Activated naive CD8-positive, alpha-beta T cell treated with anti-CD3 and anti-CD28 coated beads, Interleukin-2, amount 10 ng/mL, durations not matched to agents 7 days and 5 days (primary cell): ENCODE data around the gene AKR7A2. TPM values are rescaled to one million over a fixed set of nuclear protein-coding genes. Genes with fewer than 3 reads are reported as not detected.

ENCODE experiments used
- ATAC-seq: fragments of 150-1000 bp; cut with Tn5 transposase; one replicate; pipeline ENCODE4 v1.10.0; 2021; ENCODE audit warnings: low read depth, moderate library complexity
- POLR2A ChIA-PET: fragments of 350-600 bp; sonication (Branson Sonifier 250); formaldehyde crosslinking; loops from one replicate; lab custom pipeline; 2021; ENCODE audit warnings: antibody characterized with exemption; lab: Charles Lee
- DNase-seq: peaks from one replicate; pipeline ENCODE4 v3.0.0; 2021
- H3K27ac Mint-ChIP-seq: one replicate; pipeline ENCODE4 v1.8.0; 2022; ENCODE audit warnings: mild to moderate bottlenecking, mixed read lengths
- H3K27me3 Mint-ChIP-seq: one replicate; pipeline ENCODE4 v1.8.0; 2022; ENCODE audit warnings: mild to moderate bottlenecking, moderate library complexity, mixed read lengths
- H3K36me3 Mint-ChIP-seq: one replicate; pipeline ENCODE4 v1.8.0; 2021; ENCODE audit warnings: mild to moderate bottlenecking, mixed read lengths
- H3K4me1 Mint-ChIP-seq: one replicate; pipeline ENCODE4 v1.8.0; 2021; ENCODE audit warnings: mixed read lengths
- H3K4me3 Mint-ChIP-seq: one replicate; pipeline ENCODE4 v1.8.0; 2022; ENCODE audit warnings: mild to moderate bottlenecking, moderate library complexity, mixed read lengths
- H3K9me3 Mint-ChIP-seq: one replicate; pipeline ENCODE4 v1.8.0; 2021; ENCODE audit warnings: mixed read lengths
- total RNA-seq, 2 experiments: library from RNA; stranded (reverse); gene quantifications; one replicate each; pipeline ENCODE4 v1.2.3, GENCODE V29; 2021

Gene AKR7A2
- total RNA-seq, 2 experiments from 2014 or later, result 48.5 to 49.6 TPM

DNA sequence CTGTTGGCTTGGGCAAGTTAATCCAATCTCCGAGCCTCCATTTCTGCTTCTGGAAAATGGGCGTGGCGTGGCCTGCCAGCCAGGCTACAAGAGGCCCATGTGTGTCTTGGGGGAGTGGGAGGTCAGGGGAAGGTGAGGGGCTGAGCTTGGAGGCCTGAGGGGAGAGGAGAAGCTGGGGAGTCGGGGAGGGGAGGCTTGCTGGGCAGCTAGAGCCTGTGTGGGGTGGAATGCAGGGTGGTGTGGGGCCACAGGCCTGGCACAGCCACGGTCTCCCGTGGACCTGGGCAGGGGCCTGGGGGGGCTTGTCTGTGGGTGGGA lies 14.8 kb upstream of the AKR7A2 start:
- Mint-ChIP-seq H3K27me3 (no peaks in the 10 kb centered on the region), H3K36me3 (no peaks in the 10 kb centered on the region), H3K9me3 (no peaks in the 10 kb centered on the region), H3K4me3 (no peak overlapping the region), H3K27ac (no peak overlapping the region), H3K4me1 (no peaks in the 10 kb centered on the region)
- ATAC-seq (no peak), DNase-seq (no peak)
- POLR2A ChIA-PET, result no interaction called here

DNA sequence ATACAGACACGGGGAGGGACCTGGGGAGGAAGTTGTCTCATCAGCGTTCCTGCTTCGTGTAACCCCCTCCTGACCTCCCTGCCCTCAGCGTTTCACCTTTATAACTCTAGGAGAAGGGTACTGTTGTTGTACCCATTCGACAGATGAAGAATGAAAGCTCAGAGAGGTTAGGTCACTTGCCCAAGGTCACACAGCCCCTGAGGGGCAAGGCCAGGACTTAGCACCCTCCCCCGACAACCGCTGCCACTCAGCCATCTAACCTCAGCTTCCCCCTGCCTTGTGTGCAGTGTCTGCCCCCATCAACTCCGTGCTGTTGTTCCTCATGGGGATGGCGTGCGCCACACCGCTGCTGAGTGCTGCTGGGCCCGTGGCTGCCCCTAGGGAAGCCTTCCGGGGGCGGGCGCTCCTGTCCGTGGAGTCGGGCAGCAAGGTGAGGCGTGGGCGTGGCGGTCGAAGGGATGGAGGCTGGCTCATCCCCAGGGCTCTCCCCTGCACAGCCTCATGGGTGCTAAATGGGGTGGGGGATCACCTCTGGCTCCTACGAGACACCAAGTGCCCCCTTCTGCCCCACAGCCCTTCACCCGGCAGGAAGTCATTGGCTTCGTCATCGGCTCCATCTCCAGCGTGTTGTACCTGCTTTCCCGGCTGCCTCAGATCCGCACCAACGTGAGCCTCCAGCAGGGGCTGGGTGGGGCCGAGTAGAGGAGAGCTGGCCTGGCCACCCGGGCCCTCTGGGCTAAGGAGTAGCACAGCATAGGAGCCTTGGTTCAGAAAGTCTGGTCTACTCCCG lies 14.2 kb upstream of the AKR7A2 start:
- Mint-ChIP-seq H3K36me3 (peaks cover 2% of the 10 kb centered on the region), H3K27ac (no peak overlapping the region), H3K4me3 (no peak overlapping the region), H3K9me3 (no peaks in the 10 kb centered on the region), H3K4me1 (no peaks in the 10 kb centered on the region), H3K27me3 (no peaks in the 10 kb centered on the region)
- POLR2A ChIA-PET, result no interaction called here
- no peak for ATAC-seq
- no peak for DNase-seq

DNA sequence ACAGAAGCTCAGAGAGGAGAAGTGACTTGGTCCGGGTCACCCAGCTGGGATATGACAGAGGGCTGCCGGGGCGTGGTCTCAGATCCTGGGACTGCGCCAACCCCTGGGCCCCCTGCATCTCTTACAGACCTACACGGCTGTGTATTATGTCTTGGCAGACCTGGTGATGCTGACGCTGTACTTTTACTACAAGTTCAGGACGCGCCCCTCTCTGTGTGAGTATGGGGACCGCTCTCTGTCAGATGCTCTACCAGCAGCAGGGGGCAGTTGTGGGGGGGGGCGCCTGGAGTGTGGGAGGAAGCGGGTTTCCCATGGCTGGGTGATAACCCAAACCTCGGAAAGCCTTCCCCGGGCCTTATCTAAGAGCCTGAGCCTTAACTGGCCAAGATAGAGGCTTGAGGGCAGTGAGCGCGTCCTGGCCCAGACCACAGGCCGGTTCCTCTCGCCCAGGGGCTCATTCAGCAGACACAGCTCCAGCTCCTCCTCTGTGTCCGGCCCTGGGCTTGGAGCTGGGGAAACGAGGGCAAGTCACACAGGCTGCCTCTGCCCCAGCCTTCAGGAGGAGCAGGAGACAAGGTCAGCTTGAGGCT lies 13.5 kb upstream of the AKR7A2 start:
- POLR2A ChIA-PET, result no interaction called here
- H3K4me3 Mint-ChIP-seq, result no peak overlapping the region
- no peak overlapping the region for H3K27ac Mint-ChIP-seq
- H3K9me3 Mint-ChIP-seq, result no peaks in the 10 kb centered on the region
- peaks cover 3% of the 10 kb centered on the region for H3K36me3 Mint-ChIP-seq
- ATAC-seq (no peak), DNase-seq (no peak)
- H3K4me1 Mint-ChIP-seq, result no peaks in the 10 kb centered on the region
- H3K27me3 Mint-ChIP-seq, result no peaks in the 10 kb centered on the region

DNA sequence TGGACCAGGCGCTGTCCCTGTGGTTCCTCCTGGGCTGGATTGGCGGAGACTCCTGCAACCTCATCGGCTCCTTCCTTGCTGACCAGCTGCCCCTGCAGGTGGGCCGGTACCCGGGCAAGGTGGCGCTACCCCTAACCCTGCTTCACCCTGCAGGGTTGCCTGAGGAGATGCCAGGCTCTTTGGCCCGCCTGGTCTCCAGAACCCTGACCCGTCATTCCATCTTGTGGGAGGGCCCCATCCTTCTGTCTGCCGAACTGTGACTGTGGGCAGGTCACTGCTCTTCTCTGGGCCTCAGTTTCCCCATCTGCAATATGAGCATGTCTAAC lies 12.7 kb upstream of the AKR7A2 start:
- POLR2A ChIA-PET, result no interaction called here
- no peak for DNase-seq
- ATAC-seq, result no peak
- Mint-ChIP-seq H3K4me3 (no peak overlapping the region), H3K9me3 (no peaks in the 10 kb centered on the region), H3K27me3 (no peaks in the 10 kb centered on the region), H3K4me1 (no peaks in the 10 kb centered on the region), H3K27ac (no peak overlapping the region), H3K36me3 (peaks cover 3% of the 10 kb centered on the region)

GRCh38 chr1:19323987-19324664 lies 12.2 kb upstream of the AKR7A2 start:
- ATAC-seq (no peak), DNase-seq (no peak)
- H3K9me3 Mint-ChIP-seq, result no peaks in the 10 kb centered on the region
- no peaks in the 10 kb centered on the region for H3K4me1 Mint-ChIP-seq
- no peak overlapping the region for H3K27ac Mint-ChIP-seq
- no peaks in the 10 kb centered on the region for H3K27me3 Mint-ChIP-seq
- H3K36me3 Mint-ChIP-seq, result peaks cover 3% of the 10 kb centered on the region
- no peak overlapping the region for H3K4me3 Mint-ChIP-seq
- POLR2A ChIA-PET, result no interaction called here

- H3K4me3 Mint-ChIP-seq, result no peak overlapping the region
- H3K4me1 Mint-ChIP-seq, result no peaks in the 10 kb centered on the region
- H3K27ac Mint-ChIP-seq, result no peak overlapping the region
- ATAC-seq (no peak), DNase-seq (no peak)
- H3K27me3 Mint-ChIP-seq, result no peaks in the 10 kb centered on the region
- no peaks in the 10 kb centered on the region for H3K9me3 Mint-ChIP-seq
- POLR2A ChIA-PET, result no interaction called here
- peaks cover 3% of the 10 kb centered on the region for H3K36me3 Mint-ChIP-seq
Observed at GRCh38 chr1:19322481-19322880, 10.5 kb upstream of the AKR7A2 start.

DNA sequence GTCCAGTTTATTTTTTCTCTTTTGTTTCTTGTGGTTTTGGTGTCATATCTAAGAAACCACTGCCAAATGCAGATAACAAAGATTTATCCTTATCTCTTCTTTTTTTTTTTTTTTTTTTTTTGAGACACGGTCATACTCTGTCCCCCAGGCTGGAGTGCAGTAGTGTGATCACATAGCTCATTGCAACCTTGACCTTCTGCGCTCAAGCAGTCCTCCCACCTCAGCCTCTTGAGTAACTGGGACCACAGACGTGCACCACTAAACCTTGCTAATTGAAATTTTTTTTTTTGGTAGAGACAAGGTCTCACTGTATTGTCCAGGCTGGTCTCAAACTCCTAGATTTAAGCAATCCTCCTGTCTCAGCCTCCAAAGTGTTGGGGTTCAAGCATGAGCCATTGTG lies 9.1 kb upstream of the AKR7A2 start:
- Mint-ChIP-seq H3K27me3 (no peaks in the 10 kb centered on the region), H3K27ac (no peak overlapping the region), H3K36me3 (peaks cover 3% of the 10 kb centered on the region), H3K4me3 (no peak overlapping the region), H3K9me3 (no peaks in the 10 kb centered on the region), H3K4me1 (peaks cover 4% of the 10 kb centered on the region)
- POLR2A ChIA-PET, result no interaction called here
- no peak for ATAC-seq
- DNase-seq, result no peak

DNA sequence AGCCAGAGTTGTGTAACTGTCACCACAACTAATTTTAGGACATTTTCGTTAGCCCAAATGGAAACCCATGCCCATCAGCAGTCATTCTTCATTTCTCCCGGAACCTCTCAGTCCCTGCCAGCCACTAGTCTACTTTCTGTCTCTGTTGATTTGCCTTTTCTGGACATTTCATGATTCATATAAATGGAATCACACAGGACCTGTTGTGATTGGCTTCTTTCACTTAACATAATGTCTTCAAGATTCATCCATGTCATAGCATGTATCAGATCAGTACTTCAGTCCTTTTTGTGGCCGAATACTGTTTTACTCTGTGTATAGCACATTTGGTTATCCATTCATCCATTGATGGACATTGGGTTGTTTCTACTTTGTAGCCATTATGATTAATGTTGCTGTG lies 7.3 kb upstream of the AKR7A2 start:
- Mint-ChIP-seq H3K27ac (no peak overlapping the region), H3K4me3 (no peak overlapping the region), H3K36me3 (peaks cover 3% of the 10 kb centered on the region), H3K4me1 (peaks cover 18% of the 10 kb centered on the region), H3K9me3 (no peaks in the 10 kb centered on the region), H3K27me3 (no peaks in the 10 kb centered on the region)
- POLR2A ChIA-PET, result no interaction called here
- DNase-seq (no peak), ATAC-seq (no peak)

DNA sequence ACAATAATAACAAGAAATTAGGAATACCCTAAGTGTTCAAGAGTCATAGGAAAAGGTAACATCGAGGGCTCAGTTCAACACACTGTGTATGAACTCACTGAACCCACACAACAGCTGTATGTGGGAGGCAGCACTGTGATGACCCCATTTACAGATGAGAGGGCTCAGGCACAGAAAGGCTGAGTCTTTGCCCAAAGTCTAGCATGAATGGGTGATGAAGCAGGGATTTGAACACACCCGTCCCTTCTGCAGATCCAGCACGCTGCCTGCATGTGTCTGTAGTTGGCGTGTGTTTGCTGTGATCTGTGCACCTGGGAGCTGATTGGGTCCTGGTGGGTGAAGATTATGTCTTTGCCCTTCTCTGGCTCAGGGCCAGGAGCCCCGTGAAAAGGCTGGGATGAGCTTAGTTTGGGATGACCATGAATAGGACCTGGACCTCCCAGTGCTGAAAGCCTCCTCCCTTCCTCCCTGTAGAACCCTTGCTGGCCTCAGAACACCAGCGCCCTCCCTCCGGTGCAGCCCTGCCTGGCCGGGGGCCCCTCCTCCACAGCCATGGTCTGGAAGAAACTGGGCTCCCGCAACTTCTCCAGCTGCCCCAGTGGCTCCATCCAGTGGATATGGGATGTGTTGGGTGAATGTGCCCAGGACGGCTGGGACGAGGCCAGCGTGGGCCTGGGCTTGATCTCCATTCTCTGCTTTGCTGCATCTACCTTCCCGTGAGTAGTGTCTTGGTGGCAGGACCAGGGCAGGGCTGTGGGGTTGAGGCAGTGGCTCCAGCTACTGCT lies 5.4 kb upstream of the AKR7A2 start:
- Mint-ChIP-seq H3K27me3 (no peaks in the 10 kb centered on the region), H3K9me3 (no peaks in the 10 kb centered on the region), H3K4me1 (peaks cover 27% of the 10 kb centered on the region), H3K27ac (no peak overlapping the region), H3K4me3 (no peak overlapping the region), H3K36me3 (peaks cover 3% of the 10 kb centered on the region)
- ATAC-seq (no peak), DNase-seq (no peak)
- POLR2A ChIA-PET, result no interaction called here

DNA sequence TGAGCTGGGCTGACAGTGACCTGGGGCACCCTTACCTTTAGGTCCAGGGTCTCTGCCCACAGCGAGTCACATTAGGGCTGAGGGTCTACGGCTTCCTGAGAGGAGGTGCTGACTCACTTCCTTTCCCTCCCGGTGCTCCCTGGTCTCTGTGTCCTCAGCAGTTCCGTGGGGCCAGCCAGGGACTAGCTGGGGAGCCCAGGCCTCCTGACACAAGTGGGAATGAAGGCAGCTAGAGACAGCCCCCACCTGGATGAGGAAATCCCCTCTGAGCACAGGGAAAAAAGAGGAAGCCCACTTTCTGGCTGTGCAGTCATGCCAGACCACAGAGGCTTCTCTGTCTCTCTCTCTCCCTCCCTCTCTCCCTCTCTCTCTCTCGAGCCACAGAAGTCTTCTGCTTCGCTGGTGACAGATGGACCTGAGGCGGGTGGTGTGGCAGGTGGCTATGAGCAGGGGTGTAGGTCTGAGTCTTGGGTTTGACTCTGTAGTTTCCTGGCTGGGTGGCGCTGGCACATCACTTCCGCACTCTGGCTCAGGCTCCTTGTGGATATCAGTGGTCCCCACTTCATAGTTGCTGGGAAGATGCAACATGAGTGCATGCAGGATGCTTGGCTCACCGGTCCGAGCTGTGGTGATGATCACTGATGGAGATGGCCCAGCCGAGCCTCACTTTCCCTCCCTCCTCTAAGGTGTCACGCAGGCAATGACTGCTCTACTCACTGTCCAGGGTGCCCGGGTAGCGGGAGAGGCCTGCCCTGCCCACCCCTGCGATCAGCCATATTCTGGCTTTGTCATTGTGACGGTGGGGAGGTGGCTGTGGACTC lies 3.6 kb upstream of the AKR7A2 start:
- H3K4me1 Mint-ChIP-seq, result peaks cover 34% of the 10 kb centered on the region
- H3K27ac Mint-ChIP-seq, result peak overlapping the region; percentile 63
- H3K36me3 Mint-ChIP-seq, result no peaks in the 10 kb centered on the region
- ATAC-seq, result no peak
- peak overlapping the region; percentile 62 for H3K4me3 Mint-ChIP-seq
- POLR2A ChIA-PET, result interaction anchor here (0.8 kb wide), 1 partner anchor 22 kb away, joined by 3 read pairs; no protein-coding TSS in a partner anchor
- H3K27me3 Mint-ChIP-seq, result no peaks in the 10 kb centered on the region
- DNase-seq, result no peak
- no peaks in the 10 kb centered on the region for H3K9me3 Mint-ChIP-seq

DNA sequence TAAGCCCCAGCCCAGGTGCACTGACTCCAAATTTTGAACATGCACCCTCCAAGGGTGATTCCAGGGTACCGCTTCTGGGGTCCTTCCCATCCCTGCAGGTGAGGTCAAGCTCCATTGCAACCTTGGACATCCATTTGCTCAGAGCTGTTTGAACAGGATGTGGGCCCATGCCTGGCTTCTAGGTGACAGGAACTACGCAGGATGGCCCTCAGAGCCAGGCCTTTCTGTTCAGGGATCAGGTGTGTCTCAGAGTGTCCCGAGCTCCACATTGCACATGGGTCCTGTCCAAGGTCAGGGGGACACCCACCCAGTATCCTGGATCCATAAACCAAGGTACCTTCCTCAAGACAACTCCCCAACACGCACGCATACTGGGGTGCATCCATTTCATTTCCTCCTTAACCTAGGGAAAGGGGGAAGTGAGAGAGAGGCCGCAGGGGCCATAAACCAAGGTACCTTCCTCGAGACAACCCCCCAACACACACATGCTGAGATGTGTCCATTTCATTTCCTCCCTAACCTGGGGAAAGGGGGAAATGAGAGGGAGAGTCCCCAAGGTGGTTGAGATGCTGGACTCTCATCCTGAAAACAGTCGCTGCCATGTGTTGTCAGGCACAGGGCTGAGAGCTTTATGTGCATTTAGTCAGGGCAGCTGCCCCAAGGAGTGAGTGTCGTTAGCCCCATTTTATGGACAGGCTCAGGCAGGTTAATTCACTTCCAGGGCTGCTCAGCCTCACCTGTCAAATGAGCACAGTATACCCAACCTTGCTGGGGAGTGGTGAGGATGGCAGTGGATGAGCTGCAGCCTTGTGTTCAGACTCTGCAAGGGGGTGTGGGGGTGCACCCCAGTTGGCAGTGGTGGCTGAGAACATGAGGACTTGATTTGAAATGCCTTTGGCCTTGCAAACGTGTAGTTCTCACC lies 2.3 kb upstream of the AKR7A2 start:
- Mint-ChIP-seq H3K4me3 (no peak overlapping the region), H3K4me1 (peaks cover 35% of the 10 kb centered on the region), H3K27ac (no peak overlapping the region), H3K27me3 (no peaks in the 10 kb centered on the region), H3K36me3 (no peaks in the 10 kb centered on the region), H3K9me3 (no peaks in the 10 kb centered on the region)
- ATAC-seq, result no peak
- POLR2A ChIA-PET, result interaction anchor here (0.8 to 1.2 kb wide), 2 partner anchors 21 to 339 kb away, joined by 3 read pairs; no protein-coding TSS in a partner anchor
- no peak for DNase-seq

DNA sequence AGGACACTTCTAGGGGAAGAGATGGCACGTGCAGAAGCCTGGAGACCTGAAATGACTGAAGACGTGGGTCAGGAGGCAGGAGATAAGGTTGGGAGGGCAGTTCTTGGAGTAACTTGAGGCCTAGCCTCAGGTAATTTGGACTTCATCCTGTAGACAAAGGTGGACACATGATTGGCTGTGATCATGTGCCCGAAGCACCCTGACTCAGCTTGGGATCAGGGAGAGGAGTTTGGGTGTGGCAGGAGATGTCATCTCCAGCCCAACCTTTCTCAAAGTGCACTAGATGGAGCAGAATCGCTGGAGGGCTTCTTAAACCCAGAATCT lies 1.7 kb upstream of the AKR7A2 start:
- Mint-ChIP-seq H3K27ac (peak overlapping the region; percentile 5), H3K36me3 (no peaks in the 10 kb centered on the region), H3K27me3 (no peaks in the 10 kb centered on the region), H3K9me3 (no peaks in the 10 kb centered on the region), H3K4me3 (peak overlapping the region; percentile 51), H3K4me1 (peaks cover 39% of the 10 kb centered on the region)
- no peak for ATAC-seq
- POLR2A ChIA-PET, result no interaction called here
- DNase-seq, result no peak
